Large intestine (tissue), 3 donors: ENCODE measurements around the gene LNP1. TPM values are rescaled to one million over a fixed set of nuclear protein-coding genes. Genes with fewer than 3 reads are reported as not detected.

ENCODE experiments used
- DNase-seq, 2 donors: peaks; one replicate each; pipeline versions ENCODE4 v3.0.0 to v3.0.0-alpha.2; 2013
- H3K27ac ChIP-seq: one replicate; pipeline ENCODE4 v1.5.1; 2013; ENCODE audit warnings: low read length
- H3K27me3 ChIP-seq: 2 replicates; pipeline ENCODE4 v1.6.1; 2013; ENCODE audit warnings: low read length; ENCODE audit not compliant: control insufficient read depth, insufficient read depth
- H3K36me3 ChIP-seq: 2 replicates; pipeline ENCODE4 v1.6.1; 2013; ENCODE audit warnings: low read length; ENCODE audit not compliant: control insufficient read depth, insufficient read depth
- H3K4me1 ChIP-seq: one replicate; pipeline ENCODE4 v1.6.1; 2013; ENCODE audit warnings: low read length; ENCODE audit not compliant: control insufficient read depth, insufficient read depth
- H3K4me3 ChIP-seq: one replicate; pipeline ENCODE4 v1.5.1; 2013; ENCODE audit warnings: low read length
- H3K9me3 ChIP-seq: one replicate; pipeline ENCODE4 v1.6.1; 2013; ENCODE audit warnings: mild to moderate bottlenecking, low read depth, low read length, moderate library complexity; ENCODE audit not compliant: control insufficient read depth
- WGBS: methylation state at CpG from one replicate; pipeline ENCODE4 v1.1.5; 2013; ENCODE audit warnings: low lambda C conversion rate; ENCODE audit not compliant: insufficient coverage; 5-methylcytosine and 5-hydroxymethylcytosine counted together
- polyA plus RNA-seq: library from polyadenylated mRNA; unstranded; fragments of 120-200 nt; gene quantifications from one replicate; pipeline ENCODE4 v1.2.1, GENCODE V29; 2013

LNP1 gene
- polyA plus RNA-seq, 1 donor = 2.2 TPM

- no peaks in the 10 kb centered on the region for H3K9me3 ChIP-seq
- no peak overlapping the region for H3K27ac ChIP-seq
- no peak overlapping the region for H3K4me3 ChIP-seq
- H3K36me3 ChIP-seq = peaks cover 60% of the 10 kb centered on the region
- 100% methylated on average over 2 of the region's 2 CpGs for WGBS
- no peak for DNase-seq
- H3K27me3 ChIP-seq = no peaks in the 10 kb centered on the region
- no peaks in the 10 kb centered on the region for H3K4me1 ChIP-seq
Measured at GRCh38 chr3:100366424-100366823, 34.9 kb upstream of the LNP1 start.

DNA sequence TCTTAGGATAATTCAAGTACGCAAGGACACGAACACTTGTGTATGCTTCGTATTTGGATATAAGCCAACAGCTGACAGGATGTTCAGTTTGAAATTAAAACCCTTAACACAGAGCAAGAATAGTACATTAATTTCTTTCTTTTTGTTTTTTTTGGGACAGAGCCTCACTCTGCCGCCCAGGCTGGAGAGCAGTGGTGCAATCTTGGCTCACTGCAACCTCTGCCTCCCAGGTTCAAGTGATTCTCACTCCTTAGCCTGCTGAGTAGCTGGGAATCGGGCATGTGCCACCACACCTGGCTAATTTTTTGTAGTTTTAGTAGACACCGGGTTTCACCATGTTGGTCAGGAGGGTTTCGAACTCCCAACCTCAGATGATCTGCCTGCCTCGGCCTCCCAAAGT is 32.9 kb upstream of the LNP1 start:
- Histone ChIP-seq H3K4me3 (no peak overlapping the region), H3K4me1 (no peaks in the 10 kb centered on the region), H3K27me3 (no peaks in the 10 kb centered on the region), H3K36me3 (peaks cover 63% of the 10 kb centered on the region), H3K9me3 (no peaks in the 10 kb centered on the region), H3K27ac (no peak overlapping the region)
- WGBS = 100% methylated on average over 3 of the region's 8 CpGs
- no peak for DNase-seq

- DNase-seq = no peak
- Histone ChIP-seq H3K36me3 (peaks cover 56% of the 10 kb centered on the region), H3K27ac (no peak overlapping the region), H3K9me3 (no peaks in the 10 kb centered on the region), H3K4me3 (no peak overlapping the region), H3K4me1 (no peaks in the 10 kb centered on the region), H3K27me3 (no peaks in the 10 kb centered on the region)
- whole genome bisulfite sequencing = no CpG with 5 or more reads among the region's 1 CpG
Measured at GRCh38 chr3:100370756-100371155, 30.6 kb upstream of the LNP1 start.

DNA sequence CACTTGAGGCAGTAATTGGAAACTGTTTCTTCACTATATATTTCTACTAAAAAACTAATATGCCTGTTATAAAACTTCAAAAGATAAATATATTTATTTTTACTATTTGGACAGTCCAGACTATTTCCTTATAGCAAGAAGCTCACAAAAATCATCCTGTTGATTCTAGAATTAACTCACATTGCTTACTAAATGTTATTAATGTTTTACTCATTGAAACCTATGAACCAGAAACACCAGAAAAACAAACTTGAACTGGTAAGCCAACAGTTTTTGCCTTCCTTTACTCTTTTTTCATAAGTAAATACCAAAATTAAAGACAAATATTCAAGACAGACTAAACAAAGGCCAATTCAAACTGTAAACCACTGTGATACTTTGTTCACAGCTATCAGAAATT is 26.8 kb upstream of the LNP1 start:
- H3K9me3 ChIP-seq = no peaks in the 10 kb centered on the region
- no peaks in the 10 kb centered on the region for H3K27me3 ChIP-seq
- H3K36me3 ChIP-seq = peaks cover 56% of the 10 kb centered on the region
- no peak overlapping the region for H3K4me3 ChIP-seq
- DNase-seq = no peak
- H3K4me1 ChIP-seq = no peaks in the 10 kb centered on the region
- H3K27ac ChIP-seq = no peak overlapping the region

- Histone ChIP-seq H3K36me3 (peaks cover 58% of the 10 kb centered on the region), H3K4me3 (no peak overlapping the region), H3K4me1 (no peaks in the 10 kb centered on the region), H3K27ac (no peak overlapping the region), H3K9me3 (no peaks in the 10 kb centered on the region), H3K27me3 (no peaks in the 10 kb centered on the region)
- 80% methylated on average over 1 of the region's 4 CpGs for WGBS
- no peak for DNase-seq
Measured at GRCh38 chr3:100376301-100376700, 25.0 kb upstream of the LNP1 start.

DNA sequence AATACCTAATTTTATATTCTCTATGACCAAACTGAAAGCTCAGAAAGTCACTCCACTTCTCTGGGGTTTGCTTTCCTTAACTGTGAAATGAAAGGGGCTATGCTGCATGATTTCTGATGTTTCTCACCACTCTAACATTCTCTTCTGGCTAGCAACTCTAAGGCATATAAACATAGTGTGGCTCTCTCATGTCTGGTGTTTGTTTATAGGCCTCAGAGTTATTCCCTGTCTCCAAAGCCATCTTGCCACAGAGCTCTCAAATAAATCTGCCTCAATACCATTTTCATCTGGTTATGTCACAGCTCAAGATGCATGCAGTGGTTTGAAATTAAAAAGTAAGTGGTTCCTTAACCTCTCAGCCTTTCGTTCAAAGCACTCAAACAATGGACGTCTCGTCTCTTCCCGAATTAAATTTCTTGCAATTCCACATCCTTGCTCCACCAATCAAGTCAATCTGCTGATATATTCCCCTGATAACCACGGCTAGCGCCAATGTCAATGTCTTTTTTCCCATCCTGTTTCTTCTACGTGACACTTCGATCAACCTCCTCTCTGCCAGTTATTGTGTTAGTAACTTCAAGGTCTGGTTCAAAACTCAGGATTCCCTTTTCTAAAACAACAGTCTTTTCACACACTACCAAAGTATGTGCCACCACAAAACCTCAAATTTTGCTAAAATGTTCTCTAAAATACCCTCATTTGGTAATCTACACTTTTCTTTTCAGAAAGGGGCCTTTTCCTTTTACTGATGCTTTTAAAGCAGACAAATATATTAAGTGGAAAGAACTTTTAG is 16.4 kb upstream of the LNP1 start:
- peaks cover 13% of the 10 kb centered on the region for H3K9me3 ChIP-seq
- H3K4me3 ChIP-seq = no peak overlapping the region
- no peak overlapping the region for H3K27ac ChIP-seq
- DNase-seq = no peak
- WGBS = 77% methylated on average over 6 of the region's 8 CpGs
- H3K4me1 ChIP-seq = peaks cover 12% of the 10 kb centered on the region
- H3K36me3 ChIP-seq = peaks cover 34% of the 10 kb centered on the region
- no peaks in the 10 kb centered on the region for H3K27me3 ChIP-seq

DNA sequence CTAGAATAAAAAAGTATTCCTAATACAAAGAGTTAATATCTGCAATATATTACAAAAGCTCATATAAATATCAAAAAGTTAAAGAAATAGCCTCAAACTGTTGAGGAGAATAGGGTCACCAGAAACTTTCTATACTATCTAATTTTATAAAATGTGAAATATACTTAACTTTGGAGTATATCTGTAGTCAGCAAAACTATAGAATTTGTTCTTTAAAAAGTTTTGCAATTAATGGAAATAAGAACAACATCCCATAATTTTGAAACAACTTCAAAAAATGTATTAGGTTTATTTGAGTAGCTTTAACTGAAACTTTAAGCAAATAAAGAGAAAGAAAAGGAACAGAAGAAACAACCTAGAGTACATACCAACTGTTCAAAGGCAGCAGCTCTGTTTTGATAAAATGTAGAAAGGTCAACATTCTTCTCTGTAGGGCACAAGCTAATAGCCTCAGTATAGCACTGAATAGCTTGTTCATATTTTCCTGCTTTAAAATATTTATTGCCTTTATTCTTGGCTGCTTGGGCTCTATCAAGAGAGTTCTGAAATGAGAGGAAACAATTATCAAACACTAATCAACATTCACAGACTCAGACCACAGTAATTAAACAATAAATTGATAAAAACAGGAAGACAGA is 14.8 kb upstream of the LNP1 start:
- H3K27ac ChIP-seq = peak overlapping the region; percentile 44
- H3K9me3 ChIP-seq = peaks cover 13% of the 10 kb centered on the region
- H3K27me3 ChIP-seq = no peaks in the 10 kb centered on the region
- H3K4me3 ChIP-seq = no peak overlapping the region
- H3K36me3 ChIP-seq = peaks cover 24% of the 10 kb centered on the region
- H3K4me1 ChIP-seq = peaks cover 12% of the 10 kb centered on the region
- DNase-seq = peak in 1 of 2 donors; percentile 51

- H3K4me1 ChIP-seq = peaks cover 12% of the 10 kb centered on the region
- no peak for DNase-seq
- no peaks in the 10 kb centered on the region for H3K27me3 ChIP-seq
- peaks cover 13% of the 10 kb centered on the region for H3K9me3 ChIP-seq
- H3K36me3 ChIP-seq = peaks cover 12% of the 10 kb centered on the region
- H3K27ac ChIP-seq = no peak overlapping the region
- 94% methylated on average over 1 of the region's 1 CpG for WGBS
- no peak overlapping the region for H3K4me3 ChIP-seq
Measured at GRCh38 chr3:100389025-100389424, 12.3 kb upstream of the LNP1 start.

- peaks cover 3% of the 10 kb centered on the region for H3K4me1 ChIP-seq
- peak; percentile 77 to 89 for DNase-seq
- peak overlapping the region; percentile 87 for H3K27ac ChIP-seq
- no peaks in the 10 kb centered on the region for H3K27me3 ChIP-seq
- H3K36me3 ChIP-seq = no peaks in the 10 kb centered on the region
- 40% methylated on average over 1 of the region's 2 CpGs for WGBS
- H3K9me3 ChIP-seq = no peaks in the 10 kb centered on the region
- H3K4me3 ChIP-seq = no peak overlapping the region
Measured at GRCh38 chr3:100395679-100396431, 5.5 kb upstream of the LNP1 start.

GRCh38 chr3:100396967-100397366 is 4.4 kb upstream of the LNP1 start:
- Histone ChIP-seq H3K36me3 (no peaks in the 10 kb centered on the region), H3K4me1 (peaks cover 3% of the 10 kb centered on the region), H3K27me3 (no peaks in the 10 kb centered on the region), H3K27ac (peak overlapping the region; percentile 11), H3K9me3 (no peaks in the 10 kb centered on the region), H3K4me3 (no peak overlapping the region)
- no peak for DNase-seq
- WGBS = 67% methylated on average over 2 of the region's 2 CpGs
